SK-N-SH (cell line): ENCODE results near the gene VPS8. TPM values are rescaled to one million over a fixed set of nuclear protein-coding genes. Genes with fewer than 3 reads are reported as not detected.

ENCODE experiments used
- CTCF ChIA-PET: fragments of 300-600, 350-600 bp; formaldehyde crosslinking; extraction: SDS; loops from one replicate; lab custom pipeline; 2021; lab: Yijun Ruan, JAX
- POLR2A ChIA-PET: fragments of 350-600 bp; sonication (Branson Sonifier 250); formaldehyde crosslinking; extraction: SDS; loops from one replicate; lab custom pipeline; 2020; ENCODE audit warnings: antibody characterized with exemption, inconsistent platforms; lab: Yijun Ruan, JAX
- DNase-seq: peaks from one replicate; pipeline ENCODE4 v3.0.0; 2012
- H2AFZ ChIP-seq: fragments of 200-600 bp; sonication (generic); 2 replicates; pipeline ENCODE4 v1.8.1; 2016; ENCODE audit warnings: antibody characterized with exemption, mild to moderate bottlenecking, low read depth
- H3F3A ChIP-seq: fragments of 200-600 bp; sonication (generic); replicated peaks from 2 replicates; pipeline ENCODE3; 2016; ENCODE audit warnings: antibody characterized with exemption, mild to moderate bottlenecking; ENCODE audit not compliant: insufficient read depth
- H3K27ac ChIP-seq, 2 experiments: fragments of 200-500 bp in 1 of 2; fragments of 200-600 bp in 1 of 2; sonication (Bioruptor generic) in 1 of 2; sonication (generic), shearing (Covaris generic) in 1 of 2; 2 replicates each; pipeline versions ENCODE4 v1.5.1 to v1.6.1; 2014 to 2016; ENCODE audit warnings: low read depth in 2 of 2, inconsistent platforms in 1 of 2, low read length in 1 of 2, mild to moderate bottlenecking in 1 of 2, mixed read lengths in 1 of 2
- H3K27me3 ChIP-seq: fragments of 200-600 bp; sonication (generic), shearing (Covaris generic); 2 replicates; pipeline ENCODE4 v1.6.1; 2016; ENCODE audit warnings: mixed run types; ENCODE audit not compliant: insufficient read depth
- H3K36me3 ChIP-seq, 2 experiments: fragments of 200-500 bp in 1 of 2; fragments of 200-600 bp in 1 of 2; sonication (Bioruptor generic) in 1 of 2; sonication (generic) in 1 of 2; replicated peaks in 1 of 2; 2 replicates each; pipeline versions ENCODE3 to v1.5.1; 2014 to 2016; ENCODE audit warnings: low read length in 1 of 2, mild to moderate bottlenecking in 1 of 2; ENCODE audit not compliant: insufficient read depth in 2 of 2, control insufficient read depth in 1 of 2
- H3K4me1 ChIP-seq, 2 experiments: fragments of 200-500 bp in 1 of 2; fragments of 200-600 bp in 1 of 2; sonication (Bioruptor generic) in 1 of 2; sonication (generic), shearing (Covaris generic) in 1 of 2; 2 replicates each; pipeline versions ENCODE4 v1.5.1 to v1.6.1; 2014 to 2016; ENCODE audit warnings: low read depth in 1 of 2, low read length in 1 of 2, mixed run types in 1 of 2; ENCODE audit not compliant: insufficient read depth in 2 of 2, control insufficient read depth in 1 of 2
- H3K4me2 ChIP-seq: fragments of 200-600 bp; sonication (generic), shearing (Covaris generic); 2 replicates; pipeline ENCODE4 v1.6.1; 2017; ENCODE audit warnings: mixed run types
- H3K4me3 ChIP-seq, 2 experiments: fragments of 200-500 bp in 1 of 2; fragments of 200-600 bp in 1 of 2; sonication (Bioruptor generic) in 1 of 2; sonication (generic), shearing (Covaris generic) in 1 of 2; 2 replicates each; pipeline versions ENCODE4 v1.5.1 to v1.8.1; 2014 to 2016; ENCODE audit warnings: low read depth in 2 of 2, inconsistent platforms in 1 of 2, low read length in 1 of 2, mild to moderate bottlenecking in 1 of 2, mixed read lengths in 1 of 2, moderate library complexity in 1 of 2
- H3K79me2 ChIP-seq: fragments of 200-600 bp; sonication (generic); 2 replicates; pipeline ENCODE4 v1.8.1; 2017; ENCODE audit warnings: mild to moderate bottlenecking; ENCODE audit not compliant: insufficient read depth
- H3K9ac ChIP-seq: fragments of 200-600 bp; sonication (generic); 2 replicates; pipeline ENCODE4 v1.6.1; 2017; ENCODE audit warnings: mixed run types
- H3K9me2 ChIP-seq: fragments of 200-600 bp; sonication (generic); 2 replicates; pipeline ENCODE4 v1.6.1; 2017; ENCODE audit warnings: mixed run types
- H3K9me3 ChIP-seq: fragments of 200-600 bp; sonication (generic); 2 replicates; pipeline ENCODE4 v1.6.1; 2017; ENCODE audit warnings: mixed run types, mild to moderate bottlenecking, moderate library complexity
- H4K20me1 ChIP-seq: fragments of 200-600 bp; sonication (generic); 2 replicates; pipeline ENCODE4 v1.6.1; 2017; ENCODE audit warnings: mild to moderate bottlenecking, mixed run types; ENCODE audit not compliant: insufficient read depth
- CHD2 ChIP-seq: fragments of 150-350 bp; IDR thresholded peaks from 2 replicates; pipeline ENCODE4 v1.6.1; 2018; ENCODE audit warnings: low read length; ENCODE audit not compliant: partially characterized antibody
- EZH2phosphoT487 ChIP-seq: fragments of 200-600 bp; sonication (generic); IDR thresholded peaks from 2 replicates; pipeline ENCODE4 v1.6.1; 2017; ENCODE audit warnings: low read depth, mixed run types, mild to moderate bottlenecking, antibody characterized with exemption, moderate library complexity, borderline replicate concordance
- FOSL2 ChIP-seq: IDR thresholded peaks from 2 replicates; pipeline ENCODE4 v1.4.0; 2012; ENCODE audit warnings: low read depth, mild to moderate bottlenecking, moderate library complexity, borderline replicate concordance
- FOXJ3 ChIP-seq: sonication (generic); formaldehyde crosslinking; IDR thresholded peaks from 2 replicates; pipeline ENCODE4 v1.5.1; 2020; ENCODE audit warnings: mild to moderate bottlenecking, missing genetic modification reagents
- JUND ChIP-seq: IDR thresholded peaks from 2 replicates; pipeline ENCODE4 v1.4.0; 2012
- MEF2A ChIP-seq: IDR thresholded peaks from 2 replicates; pipeline ENCODE4 v1.4.0; 2012; ENCODE audit warnings: low read depth, borderline replicate concordance
- MXI1 ChIP-seq: IDR thresholded peaks from 2 replicates; pipeline ENCODE4 v1.6.1; 2012; ENCODE audit warnings: mild to moderate bottlenecking, low read depth, low read length, improper control_type of control experiment
- NRF1 ChIP-seq: IDR thresholded peaks from 2 replicates; pipeline ENCODE4 v1.6.1; 2012; ENCODE audit warnings: low read depth, mild to moderate bottlenecking, low read length
- POLR2AphosphoS5 ChIP-seq: IDR thresholded peaks from 2 replicates; pipeline ENCODE4 v1.6.1; 2012; ENCODE audit warnings: low read depth, low read length
- RAD21 ChIP-seq: IDR thresholded peaks from 2 replicates; pipeline ENCODE4 v1.6.1; 2012; ENCODE audit warnings: mild to moderate bottlenecking, low read length
- RXRA ChIP-seq: IDR thresholded peaks from 2 replicates; pipeline ENCODE4 v1.4.0; 2012; ENCODE audit warnings: low read depth, mild to moderate bottlenecking, borderline replicate concordance
- SIN3A ChIP-seq: IDR thresholded peaks from 2 replicates; pipeline ENCODE4 v1.6.1; 2012; ENCODE audit warnings: low read depth, mild to moderate bottlenecking, low read length, moderate library complexity, borderline replicate concordance
- TAF1 ChIP-seq: IDR thresholded peaks from 2 replicates; pipeline ENCODE4 v1.6.1; 2012; ENCODE audit warnings: low read depth, mild to moderate bottlenecking, low read length, moderate library complexity, borderline replicate concordance
- TEAD4 ChIP-seq: IDR thresholded peaks from 2 replicates; pipeline ENCODE4 v1.4.0; 2012; ENCODE audit warnings: mild to moderate bottlenecking, borderline replicate concordance; ENCODE audit not compliant: insufficient read depth
- YY1 ChIP-seq: IDR thresholded peaks from 2 replicates; pipeline ENCODE4 v1.4.0; 2012; ENCODE audit warnings: low read depth, mild to moderate bottlenecking
- WGBS: methylation state at CpG from one replicate; pipeline ENCODE4 v1.1.6; 2017; ENCODE audit warnings: low lambda C conversion rate; 5-methylcytosine and 5-hydroxymethylcytosine counted together
- polyA plus RNA-seq, 3 experiments: library from polyadenylated mRNA; depleted of rRNA; stranded (reverse); fragments of >200 nt; gene quantifications; 2 replicates each; pipeline ENCODE4 v1.2.3, GENCODE V29; 2012
- TF ChIP-seq, protein P1 (sequence below): fragments of 200-600 bp; sonication (generic); IDR thresholded peaks from 2 replicates; pipeline ENCODE4 v1.6.1; 2017; ENCODE audit warnings: antibody characterized with exemption, mild to moderate bottlenecking, moderate library complexity
- TF ChIP-seq, protein P2 (sequence below): IDR thresholded peaks from 2 replicates; pipeline ENCODE4 v1.4.0; 2012; ENCODE audit warnings: low read depth

Gene VPS8
- polyA plus RNA-seq, 1 of the 3 experiments (the other 2 are of a cell fraction), result 12.8 TPM

DNA sequence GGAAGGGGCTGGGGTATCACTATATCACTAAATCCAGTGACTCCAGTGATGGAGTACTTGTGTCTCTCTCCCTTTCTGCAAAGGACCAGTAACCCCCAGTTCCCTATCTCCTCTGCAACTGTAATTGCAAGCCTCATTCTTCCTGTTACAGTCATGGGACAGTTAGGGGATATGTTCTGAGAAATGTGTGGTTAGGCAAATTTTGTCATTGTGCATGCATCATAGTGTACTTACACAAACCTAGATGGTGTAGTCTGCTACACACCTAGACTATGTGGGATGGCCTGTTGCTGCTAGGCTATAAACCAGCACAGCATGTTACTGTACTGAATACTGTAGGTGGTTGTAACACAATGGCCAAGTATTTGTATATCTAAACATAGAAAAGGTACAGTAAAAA is 2.2 kb downstream of the VPS8 start:
- H3F3A ChIP-seq, result no peaks in the 10 kb centered on the region
- H3K36me3 ChIP-seq, result peaks cover 3% of the 10 kb centered on the region in 2 experiments
- POLR2A ChIA-PET, result no interaction called here
- no peaks in the 10 kb centered on the region for H3K9me3 ChIP-seq
- no peak overlapping the region for H2AFZ ChIP-seq
- H3K9ac ChIP-seq, result no peak overlapping the region
- no peaks in the 10 kb centered on the region for H3K27me3 ChIP-seq
- H3K9me2 ChIP-seq, result no peaks in the 10 kb centered on the region
- peaks cover 32% of the 10 kb centered on the region for H3K79me2 ChIP-seq
- TF ChIP-seq FOXJ3 (CRISPR knock-in tag) (no peak), SIN3A (no peak), YY1 (no peak), RAD21 (no peak), TAF1 (no peak), POLR2AphosphoS5 (no peak), MEF2A (no peak), TEAD4 (no peak), EZH2phosphoT487 (no peak), NRF1 (no peak), RXRA (no peak), MXI1 (no peak)
- TF ChIP-seq, protein P1, sequence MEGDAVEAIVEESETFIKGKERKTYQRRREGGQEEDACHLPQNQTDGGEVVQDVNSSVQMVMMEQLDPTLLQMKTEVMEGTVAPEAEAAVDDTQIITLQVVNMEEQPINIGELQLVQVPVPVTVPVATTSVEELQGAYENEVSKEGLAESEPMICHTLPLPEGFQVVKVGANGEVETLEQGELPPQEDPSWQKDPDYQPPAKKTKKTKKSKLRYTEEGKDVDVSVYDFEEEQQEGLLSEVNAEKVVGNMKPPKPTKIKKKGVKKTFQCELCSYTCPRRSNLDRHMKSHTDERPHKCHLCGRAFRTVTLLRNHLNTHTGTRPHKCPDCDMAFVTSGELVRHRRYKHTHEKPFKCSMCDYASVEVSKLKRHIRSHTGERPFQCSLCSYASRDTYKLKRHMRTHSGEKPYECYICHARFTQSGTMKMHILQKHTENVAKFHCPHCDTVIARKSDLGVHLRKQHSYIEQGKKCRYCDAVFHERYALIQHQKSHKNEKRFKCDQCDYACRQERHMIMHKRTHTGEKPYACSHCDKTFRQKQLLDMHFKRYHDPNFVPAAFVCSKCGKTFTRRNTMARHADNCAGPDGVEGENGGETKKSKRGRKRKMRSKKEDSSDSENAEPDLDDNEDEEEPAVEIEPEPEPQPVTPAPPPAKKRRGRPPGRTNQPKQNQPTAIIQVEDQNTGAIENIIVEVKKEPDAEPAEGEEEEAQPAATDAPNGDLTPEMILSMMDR, result no peak
- TF ChIP-seq, protein P2, sequence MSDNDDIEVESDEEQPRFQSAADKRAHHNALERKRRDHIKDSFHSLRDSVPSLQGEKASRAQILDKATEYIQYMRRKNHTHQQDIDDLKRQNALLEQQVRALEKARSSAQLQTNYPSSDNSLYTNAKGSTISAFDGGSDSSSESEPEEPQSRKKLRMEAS, result no peak
- H3K4me2 ChIP-seq, result no peak overlapping the region
- CTCF ChIA-PET, result interaction anchor here (2.5 to 3.3 kb wide), 2 partner anchors 10 to 253 kb away, joined by 15 to 17 read pairs; partner anchors contain the start of gene EPHB3
- H3K4me3 ChIP-seq, result no peak overlapping the region
- DNase-seq, result no peak
- H3K27ac ChIP-seq, result no peak overlapping the region
- no peaks in the 10 kb centered on the region; the same call in 1 of the 2 replicates for H4K20me1 ChIP-seq
- H3K4me1 ChIP-seq, result peaks cover 0 to 7% of the 10 kb centered on the region in 2 experiments; a peak in 3 of 4 replicates

DNA sequence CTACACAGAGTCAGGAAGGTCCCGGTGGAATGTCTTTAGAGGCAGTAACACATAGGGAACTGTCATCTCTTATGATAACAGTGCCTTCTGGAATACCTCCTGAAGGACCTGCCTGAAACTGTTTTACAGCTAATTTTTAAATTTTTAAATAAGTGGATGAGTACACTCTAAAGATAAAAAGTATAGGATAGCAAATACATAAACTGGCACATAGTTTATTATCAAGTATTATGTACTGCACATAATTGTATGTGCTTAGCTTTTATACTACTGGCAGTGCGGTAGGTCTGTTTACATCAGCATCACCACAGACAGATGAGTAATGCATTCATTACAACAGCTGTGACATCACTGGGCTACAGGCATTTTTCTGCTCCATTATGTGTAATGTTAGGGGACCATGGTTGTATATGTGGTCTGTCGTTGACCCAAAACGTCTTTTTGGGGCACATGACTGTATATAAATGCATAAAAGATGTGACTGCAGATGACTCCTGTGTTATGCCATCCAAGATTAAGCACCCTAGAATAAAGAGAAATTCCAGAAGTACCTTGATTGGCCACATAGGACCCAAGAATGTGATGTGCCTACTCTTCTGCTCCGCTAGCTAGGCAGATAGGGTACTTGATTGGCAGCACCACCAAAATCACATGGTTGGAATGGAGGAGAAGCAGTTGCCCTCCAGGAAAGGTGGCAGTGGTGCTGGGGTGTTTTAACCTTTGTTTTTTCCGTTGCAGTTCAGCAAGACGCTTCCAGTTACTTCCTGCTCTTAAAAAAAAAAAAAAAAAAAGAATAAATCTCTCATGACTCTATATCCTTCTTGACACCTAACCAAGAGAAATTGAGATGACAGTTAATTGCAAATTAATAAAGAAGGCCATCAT is 3.3 kb downstream of the VPS8 start:
- ChIA-PET POLR2A (no interaction called here), CTCF (interaction anchor here (1.0 to 2.5 kb wide), 2 partner anchors 11 to 28 kb away, joined by 3 to 15 read pairs; no protein-coding TSS in a partner anchor)
- Histone ChIP-seq H3K79me2 (peaks cover 32% of the 10 kb centered on the region), H3K9me3 (no peaks in the 10 kb centered on the region), H3K4me1 (peaks cover 0 to 7% of the 10 kb centered on the region in 2 experiments; a peak in 3 of 4 replicates), H3K36me3 (peaks cover 3% of the 10 kb centered on the region in 2 experiments), H3K27ac (no peak overlapping the region), H3K4me3 (no peak overlapping the region), H3F3A (no peaks in the 10 kb centered on the region), H3K9ac (no peak overlapping the region), H3K9me2 (no peaks in the 10 kb centered on the region), H2AFZ (no peak overlapping the region), H4K20me1 (no peaks in the 10 kb centered on the region; the same call in 1 of the 2 replicates), H3K4me2 (no peak overlapping the region), H3K27me3 (no peaks in the 10 kb centered on the region)
- no peak for DNase-seq
- TF ChIP-seq CHD2, result no peak
- TF ChIP-seq FOSL2, result peak; percentile 16; the same call in 1 of the 2 replicates
- 0 out of 2 replicates have a peak, but pooled peaks have one; percentile 6 for TF ChIP-seq JUND
- 89% methylated on average over 7 of the region's 7 CpGs for WGBS
